ENCODE results near the gene PRELID3B.

Gene PRELID3B

DNA sequence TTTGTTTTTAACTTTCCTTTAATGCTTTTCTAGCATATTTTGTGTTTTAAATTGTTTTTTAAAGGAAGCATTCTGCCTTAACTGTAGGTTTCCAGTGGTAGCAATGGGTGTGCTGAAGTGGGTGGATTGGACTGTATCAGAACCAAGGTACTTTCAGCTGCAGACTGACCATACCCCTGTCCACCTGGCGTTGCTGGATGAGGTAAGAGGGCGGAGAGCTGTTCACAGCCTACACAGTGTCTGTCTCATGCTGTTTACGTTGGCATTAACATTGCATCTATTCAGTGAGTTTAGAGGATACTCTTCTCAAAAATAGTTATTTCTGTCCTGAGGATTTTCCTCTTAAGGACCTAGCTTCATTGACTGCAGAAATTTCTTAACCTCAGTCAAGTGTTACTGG is 49.7 kb downstream of the PRELID3B start:
- DNase-seq: no peak

DNA sequence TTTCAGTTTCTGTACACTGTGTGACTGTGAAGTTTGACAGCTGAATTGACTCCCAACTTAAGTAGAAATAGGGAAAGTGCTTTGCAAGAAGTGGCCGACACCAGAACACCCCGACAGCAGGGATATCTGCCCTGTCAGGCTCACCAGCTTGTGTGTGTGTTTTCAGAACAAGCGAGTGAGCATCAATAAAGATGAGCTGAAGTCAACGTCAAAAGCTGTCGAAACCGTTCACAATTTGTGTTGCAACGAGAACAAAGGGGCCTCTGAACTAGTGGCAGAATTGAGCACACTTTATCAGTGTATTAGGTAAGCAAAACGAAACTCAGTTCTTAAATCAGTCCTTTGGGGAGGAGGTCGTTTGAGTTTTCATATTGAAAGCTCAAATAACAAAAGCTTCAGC is 50.9 kb downstream of the PRELID3B start:
- DNase-seq: no peak

DNA sequence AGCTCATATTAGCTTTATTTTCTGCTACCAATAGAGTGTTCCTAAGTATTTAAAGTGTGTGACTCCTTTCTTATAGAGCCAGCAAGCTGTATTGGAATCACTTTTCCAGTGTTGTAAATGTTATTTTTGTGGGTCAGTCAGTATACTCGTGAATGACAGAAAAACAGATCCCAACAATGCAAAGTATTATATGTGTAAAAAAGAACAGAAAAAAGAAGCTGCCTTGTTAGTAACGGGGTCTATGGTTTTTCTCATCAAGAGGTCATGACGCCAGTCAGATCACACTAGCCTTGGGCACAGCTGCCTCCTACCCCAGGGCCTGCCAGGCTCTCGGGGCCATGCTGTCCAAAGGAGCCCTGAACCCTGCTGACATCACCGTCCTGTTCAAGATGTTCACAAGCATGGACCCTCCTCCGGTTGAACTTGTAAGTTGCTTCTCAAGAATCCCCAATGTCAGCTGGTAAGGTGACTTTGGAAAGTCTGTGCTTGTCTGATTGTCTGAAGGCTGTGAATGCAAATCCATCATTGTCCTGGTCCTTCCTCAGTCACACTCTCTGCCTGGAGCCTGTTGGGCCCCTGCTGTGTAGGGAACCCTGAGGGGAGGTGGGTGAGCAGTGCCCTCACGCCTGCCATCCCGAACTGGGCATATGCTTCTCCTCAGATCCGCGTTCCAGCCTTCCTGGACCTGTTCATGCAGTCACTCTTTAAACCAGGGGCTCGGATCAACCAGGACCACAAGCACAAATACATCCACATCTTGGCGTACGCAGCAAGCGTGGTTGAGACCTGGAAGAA is 51.7 kb downstream of the PRELID3B start:
- no peak for DNase-seq

DNA sequence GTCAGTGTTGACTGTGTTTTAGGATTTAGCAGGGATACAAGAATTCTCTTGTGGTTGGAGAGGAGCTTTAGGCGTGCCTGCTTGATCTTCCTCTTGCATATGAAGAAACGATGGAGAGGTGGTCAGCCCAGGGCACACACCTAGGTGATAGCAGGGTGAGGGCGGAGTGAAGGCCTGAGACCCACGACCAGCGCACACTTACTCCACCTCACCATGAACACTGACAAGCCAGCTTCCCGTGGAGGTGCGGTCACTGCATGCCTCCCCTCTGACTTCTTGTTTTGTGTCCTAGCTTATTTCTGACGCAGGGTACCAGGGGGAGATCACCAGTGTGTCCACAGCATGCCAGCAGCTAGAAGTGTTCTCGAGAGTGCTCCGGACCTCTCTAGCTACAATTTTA is 53.4 kb downstream of the PRELID3B start:
- no peak for DNase-seq

DNA sequence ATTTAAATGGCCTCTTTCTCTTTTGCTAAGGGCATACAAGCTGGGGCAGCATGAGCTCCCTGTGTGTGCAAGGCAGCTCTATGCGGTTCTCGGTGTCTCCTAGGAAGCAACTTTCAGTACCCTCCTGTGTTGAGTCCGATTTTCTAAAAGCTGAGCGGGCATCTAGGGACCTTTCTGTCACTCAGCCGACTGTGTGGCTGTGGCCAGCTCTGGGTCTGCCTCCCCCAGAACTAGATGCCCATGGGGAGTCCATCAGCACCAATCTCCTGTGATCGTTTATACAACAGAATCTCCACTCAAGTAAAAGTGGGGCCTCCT is 54.1 kb downstream of the PRELID3B start:
- DNase-seq: no peak

DNA sequence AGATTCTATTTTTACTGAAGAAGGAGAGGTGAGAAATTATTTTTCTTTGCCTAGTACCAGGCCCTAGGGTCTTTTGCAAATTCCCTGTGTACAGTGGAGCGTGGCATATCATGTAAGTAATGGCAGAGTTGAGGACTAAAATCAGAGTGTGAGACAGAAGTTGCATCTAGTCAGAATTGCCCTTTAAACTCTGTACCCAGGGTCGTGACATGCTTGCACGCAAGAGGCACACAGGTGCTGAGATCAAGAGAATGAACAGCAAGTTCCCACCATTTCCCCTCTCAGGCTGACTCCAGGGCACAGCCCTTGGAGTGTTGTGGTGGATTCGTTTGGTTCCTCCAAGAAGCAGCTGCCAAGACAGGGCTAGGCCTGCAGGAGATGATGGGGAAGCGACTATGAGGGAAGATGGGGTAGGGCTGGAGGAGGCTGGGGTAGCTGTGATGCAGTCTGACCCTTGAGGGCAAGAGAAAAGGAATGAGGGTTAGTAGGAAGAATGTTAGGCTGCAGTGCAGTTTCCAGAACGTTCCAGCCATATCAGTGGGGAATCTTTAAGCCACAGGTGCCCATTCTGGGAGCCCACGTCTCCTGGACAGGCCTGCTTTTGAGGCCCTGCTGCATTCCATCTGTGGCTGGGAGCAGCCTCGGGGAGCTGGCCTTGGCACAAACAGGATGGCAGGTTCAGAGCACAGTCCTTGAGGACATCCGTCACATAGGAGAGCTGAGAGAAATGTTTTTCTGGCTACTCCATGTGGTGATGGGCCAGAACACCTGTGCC is 54.6 kb downstream of the PRELID3B start:
- no peak for DNase-seq

DNA sequence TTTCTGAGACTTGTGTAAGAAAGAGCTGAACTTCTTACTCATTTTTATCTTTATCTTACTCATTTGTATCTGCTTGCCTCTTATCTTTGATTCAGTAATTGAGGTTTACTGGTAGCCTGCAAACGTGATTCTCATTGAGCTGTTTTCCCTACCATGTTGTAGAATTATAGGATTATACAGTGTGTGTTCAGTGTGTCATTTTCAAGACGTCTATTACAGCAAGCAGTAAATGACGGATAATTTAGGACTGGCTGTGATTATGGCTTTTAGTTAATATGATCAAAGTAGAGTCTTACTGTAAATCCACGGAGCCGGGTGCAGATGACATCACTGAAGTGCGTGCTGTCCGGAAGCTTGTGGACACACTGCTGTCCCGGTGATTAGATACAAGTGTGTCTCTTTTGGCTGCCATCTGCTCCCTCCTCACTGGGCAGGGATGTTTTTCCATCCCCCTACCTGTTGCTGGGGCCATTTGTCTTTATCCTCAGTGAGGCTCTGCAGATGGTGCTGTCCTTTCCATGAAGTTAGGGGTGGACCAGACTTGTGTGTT is 55.5 kb downstream of the PRELID3B start:
- no peak for DNase-seq

DNA sequence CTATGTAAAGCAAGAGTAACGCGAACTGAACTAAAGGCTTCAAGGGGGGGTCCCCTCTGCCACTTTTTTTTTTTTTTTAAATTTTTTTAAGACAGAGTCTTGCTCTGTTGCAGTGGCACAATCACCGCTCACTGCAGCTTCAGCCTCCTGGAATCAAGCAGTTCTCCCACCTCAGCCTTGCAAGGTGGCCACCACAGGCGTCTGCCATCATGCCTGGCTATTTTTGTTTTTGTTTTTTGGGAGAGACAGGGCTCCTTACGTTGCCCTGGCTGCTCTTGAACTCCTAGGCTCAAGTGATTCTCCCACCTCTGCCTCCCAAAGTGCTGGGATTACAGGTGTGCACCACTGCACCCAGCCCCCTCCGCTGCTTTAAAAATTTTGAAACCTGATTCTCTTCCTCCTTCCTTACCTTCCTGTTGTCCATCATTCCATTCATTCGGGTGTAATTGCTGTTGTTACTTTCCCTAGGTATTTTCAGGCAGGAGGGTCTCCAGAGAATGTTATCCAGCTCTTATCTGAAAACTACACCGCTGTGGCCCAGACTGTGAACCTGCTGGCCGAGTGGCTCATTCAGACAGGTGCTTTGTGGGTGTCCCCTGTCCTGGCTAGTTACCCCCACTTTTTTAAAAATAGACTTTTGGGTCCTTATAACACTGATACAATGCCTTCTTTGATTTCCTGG is 56.2 kb downstream of the PRELID3B start:
- DNase-seq: no peak

DNA sequence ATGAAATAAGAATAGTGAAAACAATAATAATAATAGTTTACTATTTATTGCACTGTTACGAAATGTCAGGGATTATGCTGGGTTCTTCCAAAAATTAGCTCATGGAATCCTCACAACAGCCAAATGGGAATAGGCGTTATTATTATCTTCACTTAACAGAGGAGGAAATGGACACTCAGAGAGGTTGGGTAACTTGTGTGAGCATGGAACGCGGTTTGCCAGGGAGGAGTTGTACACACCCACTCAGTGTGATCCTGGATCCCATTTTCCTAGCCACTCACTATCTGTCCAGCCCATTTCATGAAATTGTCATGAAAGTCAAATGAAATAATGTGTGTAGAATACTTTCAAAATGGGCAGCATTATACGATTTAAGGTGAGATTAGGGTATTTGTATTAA is 56.9 kb downstream of the PRELID3B start:
- no peak for DNase-seq

DNA sequence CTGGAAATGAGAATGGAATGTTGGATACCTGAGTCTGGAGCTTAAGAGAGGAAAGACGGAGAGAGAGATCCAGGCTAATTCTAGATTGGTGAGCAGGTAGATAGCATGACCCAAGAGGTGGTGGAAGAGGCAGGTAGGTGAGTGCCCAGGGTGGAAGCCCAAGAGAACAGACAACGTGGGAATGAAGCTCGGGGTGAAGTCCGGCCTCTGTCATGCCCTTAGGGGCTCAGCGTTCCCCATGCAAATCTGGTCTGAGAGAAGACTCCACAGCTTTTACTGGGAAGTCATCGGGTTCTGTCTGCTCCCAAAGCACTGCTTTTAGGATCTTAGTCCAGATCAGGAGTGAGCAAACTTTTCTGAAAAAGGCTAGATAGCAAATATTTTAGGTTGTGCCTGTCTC is 57.9 kb downstream of the PRELID3B start:
- no peak for DNase-seq
